HuH-7.5 (cell line): Measurements from ENCODE around the gene FHDC1.

Experiments
- DNase-seq: peaks from one replicate; pipeline ENCODE4 v3.0.0; 2011; ENCODE audit warnings: low spot score

FHDC1 gene

DNA sequence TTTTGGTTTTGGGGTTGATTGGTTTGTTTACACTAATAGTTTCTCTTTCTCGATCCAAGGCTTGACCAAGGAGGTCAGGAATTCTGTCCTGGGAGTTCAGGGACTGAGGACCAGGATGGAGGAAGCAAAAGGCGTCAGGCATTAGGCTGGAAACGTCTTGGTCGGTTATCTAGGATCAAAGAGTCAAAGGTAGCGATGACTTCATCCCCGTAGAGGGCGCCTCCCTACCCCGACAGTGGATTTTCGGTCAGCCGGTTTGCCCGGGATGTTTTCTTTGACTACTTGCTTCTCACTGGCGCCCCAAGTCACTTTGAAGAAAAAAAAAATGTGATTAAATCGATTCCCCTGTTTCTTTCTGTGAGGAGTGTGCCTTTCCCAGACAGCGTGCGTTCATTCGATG, 980 bp upstream of the FHDC1 start:
- DNase-seq: peak; percentile 36

DNA sequence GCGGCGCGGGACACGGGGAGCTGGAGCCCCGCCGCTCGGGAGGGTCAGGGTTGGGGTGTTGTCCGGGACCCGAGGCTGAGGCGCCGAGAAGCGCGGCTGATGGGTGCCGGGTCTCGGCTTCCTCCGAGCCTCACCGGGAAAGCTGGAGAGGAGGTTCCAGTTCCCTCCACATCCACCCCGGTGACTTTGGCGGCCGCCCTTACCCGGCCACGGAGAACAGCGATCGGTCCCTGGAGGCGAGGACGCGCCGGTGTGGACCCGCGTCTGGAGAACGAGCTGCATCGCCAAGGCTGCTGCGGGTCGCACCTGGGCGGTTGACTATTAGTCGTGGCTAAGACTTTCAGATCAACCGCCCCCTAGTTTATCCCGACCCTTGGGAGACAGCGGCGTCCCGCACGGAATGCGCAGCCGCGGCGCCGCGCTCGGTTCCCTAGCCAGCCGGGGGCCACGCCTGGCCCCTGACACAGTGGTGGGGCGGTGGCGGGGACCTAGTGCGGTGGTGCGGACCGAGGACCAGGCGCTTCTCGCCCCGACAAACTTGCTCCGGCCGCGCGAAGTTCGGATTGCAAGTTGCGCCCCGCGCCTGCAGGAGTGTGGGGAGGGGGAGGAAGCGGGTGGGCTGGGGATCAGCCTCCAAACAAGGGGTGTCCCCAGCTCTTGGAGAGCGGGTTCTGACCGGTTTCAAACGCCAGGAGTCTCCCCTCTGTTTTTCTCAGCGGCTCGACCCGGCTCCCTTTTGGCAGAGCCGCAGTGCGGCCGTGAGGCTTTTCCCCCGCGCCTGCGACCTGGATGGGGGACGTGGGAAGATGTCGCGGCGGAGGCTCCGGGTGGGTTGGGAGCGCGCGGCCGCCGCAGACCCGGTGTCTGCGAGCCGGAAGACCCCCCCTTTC, 568 bp downstream of the FHDC1 start:
- peak; percentile 45 for DNase-seq

DNA sequence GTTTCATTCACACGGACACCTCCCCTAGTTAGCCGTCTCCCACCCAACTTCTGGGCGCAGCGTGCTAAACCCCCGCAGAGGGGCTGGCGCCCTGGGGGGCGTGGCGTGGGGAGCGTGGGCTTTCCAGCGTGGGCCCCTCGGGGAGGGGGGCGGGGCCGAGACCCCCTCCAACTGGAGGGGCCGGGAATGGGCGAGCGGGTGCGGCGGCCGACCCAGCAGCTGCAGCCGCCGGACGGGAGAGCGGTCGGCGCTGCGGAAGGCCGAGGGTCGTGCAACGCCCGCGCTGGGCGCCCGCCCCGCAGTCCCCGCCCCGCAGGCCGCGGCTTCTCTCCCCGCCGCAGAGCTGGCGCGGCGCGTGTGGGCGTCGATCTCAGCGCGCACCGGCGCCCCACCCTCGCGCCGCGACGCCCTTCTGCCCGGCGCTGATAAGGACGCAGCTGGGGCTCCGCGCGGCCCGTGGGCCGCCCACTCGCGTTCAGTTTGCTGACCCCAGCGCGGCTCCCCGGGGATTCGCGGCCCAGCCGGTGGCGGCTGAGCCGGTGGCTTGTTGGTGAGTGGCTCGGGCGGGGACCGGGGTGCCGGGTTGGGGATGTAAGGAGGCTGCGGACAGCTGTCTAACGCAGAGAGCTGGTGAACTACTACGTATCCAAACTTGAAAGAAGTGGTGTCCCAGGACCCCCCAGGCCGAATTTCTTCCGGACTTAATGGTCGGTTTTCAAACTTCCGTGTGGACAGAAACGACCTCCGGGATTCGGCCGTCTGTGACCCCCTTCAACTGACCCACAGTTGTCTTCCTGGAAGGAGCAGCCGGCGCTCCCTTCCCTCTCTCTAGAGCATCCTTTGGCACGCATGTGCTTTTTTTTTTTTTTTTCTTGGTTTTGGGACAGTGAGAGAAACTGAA, 1.5 kb downstream of the FHDC1 start:
- DNase-seq: peak; percentile 38

DNA sequence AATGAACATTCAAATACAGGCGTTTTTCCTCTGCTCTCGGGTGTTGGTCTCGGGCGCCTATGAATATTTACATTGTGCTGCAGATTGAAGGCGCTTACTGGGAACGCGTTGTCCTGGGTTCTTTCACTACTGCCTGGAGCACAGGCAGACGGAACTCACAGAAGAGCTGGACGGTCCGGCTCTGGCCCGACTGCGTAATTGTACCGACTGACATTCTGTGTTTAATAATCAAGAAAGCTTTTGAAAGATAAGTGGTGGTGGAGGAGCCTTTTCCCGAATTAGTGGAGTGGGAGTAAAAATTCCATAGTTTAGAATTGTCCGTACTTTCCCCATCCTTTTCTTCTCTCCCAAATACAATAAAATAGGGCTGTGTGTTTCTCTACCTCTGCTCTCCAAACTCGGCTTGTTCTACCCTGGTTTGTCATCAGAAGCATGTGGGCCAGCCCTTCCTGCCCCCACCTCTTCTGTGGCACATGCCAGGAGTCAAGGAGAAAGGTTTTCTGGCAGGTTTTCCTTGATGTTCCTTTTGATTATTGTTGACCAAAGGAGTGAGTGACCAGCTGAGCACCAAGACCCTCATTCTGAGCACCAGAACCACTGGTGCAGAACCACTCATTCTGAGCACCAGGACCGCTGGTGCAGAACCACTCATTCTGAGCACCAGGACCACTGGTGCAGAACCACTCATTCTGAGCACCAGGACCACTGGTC, 2.3 kb downstream of the FHDC1 start:
- no peak for DNase-seq

DNA sequence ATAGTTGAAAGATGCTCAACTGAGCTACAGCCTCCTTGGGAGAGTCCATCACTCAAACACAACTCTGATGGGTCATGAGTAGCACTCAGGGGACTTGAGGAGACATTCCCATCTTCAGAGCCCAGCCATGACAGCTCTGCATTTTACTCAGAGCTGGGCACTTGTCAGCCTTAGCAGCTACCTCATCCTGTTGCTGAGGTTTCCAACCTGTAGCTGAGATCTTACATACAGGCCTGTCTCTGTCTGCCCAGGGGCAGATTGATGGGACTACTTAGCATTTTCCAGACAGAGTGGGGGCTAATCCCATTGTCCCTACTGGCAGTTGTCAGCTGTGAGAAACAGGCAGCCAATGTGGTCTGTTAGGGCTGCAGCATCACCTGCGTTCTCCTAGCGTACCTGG, 3.5 kb downstream of the FHDC1 start:
- DNase-seq: no peak

DNA sequence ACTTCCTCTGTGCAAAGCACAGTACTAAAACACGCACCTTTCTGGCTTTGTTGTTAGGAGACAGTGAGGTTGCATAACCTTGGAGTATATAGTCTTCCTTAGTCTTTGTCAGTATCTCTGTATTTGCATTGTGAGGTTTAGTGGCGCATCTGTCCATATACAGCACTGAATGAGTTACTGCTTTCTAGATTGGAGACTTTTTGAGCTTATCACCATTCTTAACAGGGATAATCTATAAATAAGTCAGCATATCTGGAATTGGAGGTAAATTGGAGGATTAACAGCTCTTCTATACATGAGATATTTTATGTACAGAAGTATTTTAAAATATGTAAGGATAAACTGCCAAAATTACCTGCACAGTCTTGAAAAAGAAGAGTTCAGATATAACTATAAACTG, 4.3 kb downstream of the FHDC1 start:
- DNase-seq: no peak

DNA sequence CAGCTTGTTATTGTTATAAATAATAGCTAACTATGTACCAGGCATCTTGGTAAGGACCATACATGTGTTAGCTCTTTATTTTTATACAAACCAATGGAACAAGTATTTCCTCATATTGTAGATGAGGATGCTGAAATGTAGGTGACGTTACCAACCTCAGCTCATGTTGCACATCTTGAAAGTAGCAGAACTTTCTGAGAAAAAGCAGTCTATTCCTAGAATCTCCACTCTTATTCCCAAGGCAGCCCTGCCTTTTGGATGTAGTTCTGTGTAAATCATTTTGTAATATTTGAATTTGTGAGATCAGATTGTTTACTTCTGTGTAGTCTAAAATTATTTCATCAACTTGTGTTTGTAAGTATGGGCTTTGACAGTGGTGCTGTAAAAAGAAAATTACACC, 5.3 kb downstream of the FHDC1 start:
- no peak for DNase-seq

DNA sequence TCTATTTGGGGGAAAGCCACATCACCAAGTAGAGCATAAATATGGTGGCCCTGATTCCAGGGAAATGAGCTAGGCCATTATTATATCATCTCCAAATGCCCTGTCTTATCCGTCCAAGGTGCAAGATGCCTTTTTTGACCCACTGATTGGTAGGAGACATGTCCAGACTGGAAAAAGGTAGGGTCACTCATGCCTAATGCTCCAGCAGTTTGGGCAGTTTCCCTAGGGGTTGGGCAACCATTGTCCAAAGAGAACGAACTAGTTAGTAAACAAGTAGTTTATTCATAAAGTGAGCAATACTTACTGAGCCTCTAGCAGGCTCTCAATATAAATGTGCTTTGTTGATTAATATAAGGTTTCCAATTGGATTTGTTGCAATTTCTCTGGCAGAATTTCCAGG, 6.2 kb downstream of the FHDC1 start:
- no peak for DNase-seq

DNA sequence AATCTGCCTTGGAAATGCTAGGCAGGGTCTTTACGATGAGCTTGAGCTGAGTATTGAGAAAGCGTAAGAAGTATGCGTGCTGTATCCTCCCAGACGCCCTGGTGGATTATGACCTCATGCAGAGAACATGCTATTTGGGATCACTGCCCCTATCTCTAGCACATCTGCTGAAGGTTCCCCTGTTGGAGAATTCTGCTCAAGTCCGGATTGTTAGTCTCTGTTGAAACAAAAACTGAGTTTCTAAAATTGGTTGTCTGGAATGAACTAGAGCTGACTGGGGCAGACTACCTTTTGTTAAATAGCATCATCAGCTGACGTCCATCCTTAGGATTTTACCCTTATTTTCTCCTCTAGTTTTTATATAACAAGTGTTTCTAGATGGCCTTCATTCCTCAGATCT, 7.5 kb downstream of the FHDC1 start:
- DNase-seq: no peak

DNA sequence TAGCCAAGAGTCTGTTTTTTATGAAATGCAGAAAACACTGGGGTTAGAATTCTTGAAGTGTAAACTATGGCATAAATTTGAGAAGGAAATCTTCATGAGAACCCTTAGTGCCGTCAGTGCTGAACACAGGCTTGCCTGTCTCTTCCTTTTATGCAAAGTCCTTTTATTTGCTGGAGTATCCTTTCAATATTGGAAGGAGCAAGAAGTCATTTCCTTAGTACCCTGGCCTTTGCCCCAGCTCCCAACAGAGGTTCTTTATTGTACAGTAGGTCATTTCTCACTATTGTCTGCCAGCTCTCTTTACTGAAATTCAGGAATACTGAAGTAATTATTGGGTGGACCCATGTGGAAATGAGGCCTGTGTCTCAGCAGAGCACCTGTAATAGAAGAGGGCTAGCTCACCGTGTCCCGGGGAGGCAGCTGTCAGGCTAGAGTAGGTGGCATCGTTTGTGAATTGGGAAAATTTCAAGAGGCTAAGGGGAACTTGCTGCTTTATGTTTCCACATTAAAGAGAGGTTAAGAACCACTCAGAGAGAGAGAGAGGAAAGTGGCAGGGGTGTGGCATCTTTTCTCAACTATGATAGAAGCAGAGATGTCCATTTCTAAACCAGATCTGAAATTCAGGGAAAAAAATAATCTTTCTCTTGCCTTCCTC, 8.7 kb downstream of the FHDC1 start:
- DNase-seq: no peak

DNA sequence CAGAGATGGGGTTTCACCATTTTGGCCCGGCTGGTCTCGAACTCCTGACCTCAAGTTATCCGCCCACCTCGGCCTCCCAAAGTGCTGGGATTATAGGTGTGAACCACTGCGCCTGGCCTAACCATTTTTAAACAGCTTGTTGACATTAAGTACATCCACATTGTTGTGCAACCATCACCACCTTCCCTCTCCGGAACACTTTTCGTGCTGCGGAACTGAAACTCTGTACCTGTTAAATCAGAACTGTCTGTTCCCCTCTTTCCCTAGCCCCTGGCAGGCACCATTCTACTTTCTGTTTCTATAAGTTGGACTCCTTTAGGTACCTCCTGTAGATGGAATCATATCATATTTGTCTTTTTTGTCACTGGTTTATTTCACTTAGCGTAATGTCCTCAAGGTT, 9.5 kb downstream of the FHDC1 start:
- DNase-seq: no peak

DNA sequence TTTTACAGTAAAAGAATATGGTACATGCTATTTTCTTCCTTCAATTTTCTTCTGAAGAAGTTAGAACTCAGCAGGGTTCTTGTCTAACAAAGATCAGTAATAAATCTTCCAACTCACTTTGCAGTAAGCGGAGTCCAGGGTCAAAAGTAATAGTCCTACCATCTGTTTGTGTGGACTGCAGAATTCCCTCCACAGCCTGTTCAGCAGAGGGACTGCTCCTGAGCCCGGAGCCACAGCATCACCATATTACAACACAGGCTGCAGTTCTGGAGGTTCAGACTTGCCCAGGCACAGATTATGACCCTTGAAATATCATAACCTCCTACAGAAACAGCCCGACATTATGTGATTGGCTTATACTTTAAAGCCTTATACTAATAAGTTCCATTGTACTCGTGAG, 10.3 kb downstream of the FHDC1 start:
- no peak for DNase-seq

DNA sequence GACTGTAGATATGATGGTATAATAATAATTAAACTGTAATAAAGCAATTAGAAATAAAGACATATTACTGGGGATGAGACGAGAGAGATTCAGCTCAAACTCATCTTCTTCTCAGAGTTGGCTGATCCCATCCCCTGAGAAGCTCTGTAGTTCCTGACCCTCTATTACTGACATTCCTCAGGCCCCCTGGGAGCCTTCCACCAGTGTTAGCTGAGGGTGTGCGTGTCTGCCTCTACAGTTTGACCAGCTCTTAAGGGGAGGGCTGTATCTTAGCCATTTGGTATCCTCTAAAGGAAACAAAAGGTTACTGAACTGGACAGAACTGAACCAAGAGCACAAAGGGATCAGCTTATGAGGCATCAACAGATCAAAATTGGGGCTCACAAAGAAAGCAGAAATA, 11.2 kb downstream of the FHDC1 start:
- no peak for DNase-seq

DNA sequence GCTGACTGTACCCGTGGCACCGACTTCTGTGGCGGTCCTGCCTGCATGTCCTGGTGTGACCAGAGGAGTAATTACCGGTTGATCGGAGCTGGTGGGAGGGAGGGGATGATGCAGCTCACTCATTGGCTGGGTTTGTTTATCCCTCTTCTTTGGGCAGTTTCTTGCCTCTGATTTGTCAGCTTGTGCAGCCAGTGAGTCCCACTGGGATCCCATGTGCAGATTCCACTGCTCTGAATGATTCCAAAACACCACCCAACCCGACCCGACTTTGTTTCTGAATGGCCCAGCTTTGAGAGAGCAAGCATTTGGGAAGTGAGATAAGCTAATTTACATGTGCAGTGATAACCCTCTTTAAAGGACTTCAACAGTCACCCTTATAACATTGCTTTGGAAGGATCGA, 13.8 kb downstream of the FHDC1 start:
- no peak for DNase-seq

DNA sequence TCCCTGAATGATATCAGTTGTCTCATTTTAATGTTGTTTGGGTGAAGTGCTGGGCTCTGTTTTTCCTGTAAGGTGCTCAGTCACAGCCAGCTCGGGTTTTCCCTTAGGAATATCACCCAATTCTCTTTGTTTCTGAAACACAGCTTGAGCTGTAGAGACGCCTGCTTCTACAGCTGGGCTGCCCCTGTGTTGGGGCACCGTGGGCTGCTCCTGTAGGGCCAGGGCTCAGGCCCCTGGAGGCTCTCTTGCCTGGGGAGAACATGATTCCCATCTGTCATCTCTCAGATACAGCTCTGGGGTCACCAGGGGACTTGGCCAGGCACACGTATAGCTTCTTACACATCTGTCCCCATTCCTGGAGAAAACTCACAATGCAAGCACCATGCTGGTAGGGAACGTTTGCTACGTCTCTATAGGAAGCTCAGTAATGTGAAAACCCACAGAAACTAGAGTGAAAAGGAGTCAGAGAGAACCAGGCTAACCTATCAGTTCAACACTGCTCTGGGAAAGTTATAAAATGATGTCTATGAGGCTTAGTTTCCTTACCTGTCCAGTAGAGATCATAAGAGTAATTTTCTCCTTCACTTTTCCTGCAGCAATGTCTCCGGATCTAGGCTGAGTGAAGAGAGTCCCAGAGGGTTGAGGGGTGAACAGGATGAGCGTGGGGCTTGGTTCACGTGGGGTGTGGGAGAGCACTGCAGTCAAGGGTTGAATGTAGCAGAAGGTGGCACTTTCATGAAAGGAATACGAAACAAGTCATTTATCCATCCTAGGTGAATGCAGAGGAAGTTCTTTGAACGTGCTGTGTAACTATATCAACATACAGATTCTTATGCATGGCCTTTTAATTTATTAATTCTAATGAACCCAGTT, 14.5 kb downstream of the FHDC1 start:
- no peak for DNase-seq

DNA sequence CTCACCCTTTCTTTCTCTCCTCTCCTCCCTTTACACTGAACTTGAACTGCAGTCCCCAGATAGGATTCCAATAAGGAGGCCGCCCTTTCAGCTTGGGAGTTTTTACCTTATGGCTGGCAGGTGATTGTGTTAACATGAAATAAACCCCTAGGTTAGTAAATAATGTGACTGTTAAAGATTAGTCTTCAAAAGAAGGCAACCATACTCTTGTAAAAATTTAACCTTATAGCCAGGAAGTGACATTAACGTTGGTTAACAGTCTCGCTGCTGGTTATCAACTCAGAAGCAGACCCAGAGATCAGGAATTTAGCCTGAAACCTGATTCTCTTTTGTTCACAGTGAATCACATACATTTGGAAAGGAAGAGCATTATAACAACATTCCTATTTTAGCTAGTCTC, 15.2 kb downstream of the FHDC1 start:
- no peak for DNase-seq

DNA sequence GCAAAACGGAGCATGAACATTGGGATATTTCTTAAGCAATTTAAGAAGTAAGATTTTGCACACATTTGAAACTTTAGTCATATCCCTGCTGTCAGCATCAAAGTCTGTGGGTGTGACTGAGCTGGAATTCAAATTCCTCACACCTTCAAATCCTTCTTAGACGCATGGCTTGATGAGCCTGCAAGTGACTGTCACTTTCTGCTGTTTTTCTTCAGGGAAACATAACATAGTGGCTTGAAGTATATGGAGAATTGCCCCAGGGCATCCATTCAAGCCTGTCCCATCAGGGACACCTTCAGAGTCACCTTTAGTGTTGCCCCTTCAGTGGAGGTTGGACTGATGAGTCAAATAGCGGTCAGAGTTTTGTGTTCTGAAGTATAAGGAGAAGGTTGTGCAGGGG, 17.4 kb downstream of the FHDC1 start:
- DNase-seq: no peak

DNA sequence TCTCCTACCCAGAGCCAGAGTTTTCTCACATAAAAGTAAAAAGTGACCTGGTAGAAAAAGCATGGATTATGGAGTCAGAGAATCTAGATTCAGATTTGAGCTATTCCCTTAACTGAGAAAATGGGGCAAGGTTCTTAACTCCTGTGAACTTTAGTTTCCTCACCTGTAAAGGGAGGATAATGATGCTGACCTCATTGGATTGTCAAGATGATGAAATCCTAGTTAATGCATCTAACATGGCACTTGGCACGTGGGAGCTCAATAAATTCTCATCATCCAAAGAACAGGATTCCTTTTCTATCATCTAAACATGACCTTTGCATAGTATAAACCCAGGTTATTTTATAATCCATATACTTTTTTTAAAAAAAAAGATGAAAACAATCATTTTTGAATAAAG, 18.6 kb downstream of the FHDC1 start:
- no peak for DNase-seq

DNA sequence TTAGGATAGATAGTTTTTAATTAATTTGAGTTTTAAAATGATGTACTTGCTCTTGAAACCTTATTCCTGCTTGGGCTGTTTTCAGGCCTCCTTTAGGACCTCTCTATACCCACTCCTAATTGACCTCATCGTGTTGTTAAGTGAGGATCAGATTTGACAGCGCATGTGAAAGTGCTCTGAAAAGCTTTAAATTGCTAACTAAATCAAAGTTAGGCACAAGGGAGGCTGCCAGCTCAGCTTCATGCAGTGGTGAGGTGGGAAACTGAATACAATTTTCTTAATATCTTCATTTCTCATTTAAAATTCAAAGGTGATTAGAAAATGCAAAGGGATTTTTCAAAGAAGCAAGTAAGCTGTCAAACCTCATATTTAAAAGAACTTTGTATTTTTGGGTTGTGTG, 20.0 kb downstream of the FHDC1 start:
- no peak for DNase-seq

DNA sequence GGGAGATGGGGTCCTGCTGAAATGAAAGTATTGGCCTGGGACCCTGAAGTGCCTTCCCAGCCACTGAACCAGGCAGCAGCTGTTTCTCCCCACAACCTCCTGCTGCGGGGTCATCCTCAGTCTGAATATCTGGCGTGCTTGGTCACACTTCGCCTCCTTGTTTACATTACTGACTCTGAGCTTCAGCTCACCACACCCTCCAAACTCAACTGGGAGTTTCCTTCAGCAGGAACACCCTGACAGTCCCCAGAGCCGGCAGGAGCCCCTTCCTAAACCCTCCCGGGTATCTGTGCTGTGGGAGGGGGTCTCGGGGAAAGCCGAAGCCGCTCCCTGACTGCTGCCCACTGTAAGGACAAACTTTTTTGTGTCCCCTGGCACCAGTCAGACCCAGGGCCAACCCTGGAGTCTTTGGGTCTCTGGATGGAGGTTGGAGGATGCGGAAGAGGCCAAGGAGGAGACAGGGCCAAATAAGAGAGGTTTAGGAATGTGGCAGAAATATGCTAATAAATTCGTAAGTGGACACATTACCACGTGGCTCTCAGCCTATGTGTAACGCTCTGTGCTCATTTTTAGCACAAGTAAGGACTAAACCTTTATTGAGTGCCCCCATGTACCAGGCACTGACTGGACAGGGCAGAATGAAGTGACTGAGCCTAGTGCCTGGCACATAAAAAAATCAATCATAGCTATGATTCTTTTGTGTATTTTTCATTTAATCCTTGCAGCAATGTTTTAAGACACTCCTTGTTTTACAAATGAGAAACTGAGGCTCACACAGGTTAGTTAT, 20.7 kb downstream of the FHDC1 start:
- DNase-seq: no peak
